Caco-2 (cell line): ENCODE data around the gene TTC27. TPM values are rescaled to one million over a fixed set of nuclear protein-coding genes. Genes with fewer than 3 reads are reported as not detected.

Experiments used
- BruUV-seq: library from RNA; stranded (reverse); fragments of 400-500 nt; replicated peaks from 2 replicates; lab custom pipeline; 2021; lab: Mats Ljungman, UMichigan
- CTCF ChIA-PET: fragments of 300-600 bp; sonication (Branson Sonifier 250); formaldehyde crosslinking; loops from one replicate; lab custom pipeline; 2022; ENCODE audit warnings: antibody characterized with exemption; lab: Charles Lee
- POLR2A ChIA-PET: fragments of 300-600 bp; sonication (Branson Sonifier 250); formaldehyde crosslinking; loops from one replicate; lab custom pipeline; 2022; ENCODE audit warnings: antibody characterized with exemption; lab: Charles Lee
- DNase-seq, 2 experiments: peaks; one replicate each; pipeline versions ENCODE4 v3.0.0 to v3.0.0-alpha.2; 2020 to 2022
- H3K27me3 ChIP-seq: replicated peaks from 2 replicates; pipeline ENCODE4 v1.6.0; 2011; ENCODE audit warnings: low read length; ENCODE audit not compliant: control insufficient read depth, insufficient read depth
- H3K36me3 ChIP-seq: 2 replicates; pipeline ENCODE4 v1.5.1; 2011; ENCODE audit warnings: low read length; ENCODE audit not compliant: control insufficient read depth, insufficient read depth
- H3K4me1 ChIP-seq: fragments of 250-450 bp; sonication (Bioruptor Pico); 2 replicates; pipeline ENCODE4 v1.5.1; 2020; ENCODE audit warnings: mild to moderate bottlenecking
- H3K4me3 ChIP-seq: 2 replicates; pipeline ENCODE4 v1.5.1; 2011; ENCODE audit warnings: low read depth, mild to moderate bottlenecking, control low read depth, low read length
- H3K9me3 ChIP-seq: fragments of 250-450 bp; sonication (Bioruptor Pico); 2 replicates; pipeline ENCODE4 v1.5.1; 2020; ENCODE audit warnings: mild to moderate bottlenecking, moderate library complexity
- H3K27ac Mint-ChIP-seq: one replicate; pipeline ENCODE4 v1.8.0; 2022; ENCODE audit warnings: mixed read lengths; ENCODE audit not compliant: unreplicated experiment
- H3K27me3 Mint-ChIP-seq: one replicate; pipeline ENCODE4 v1.8.0; 2022; ENCODE audit warnings: mixed read lengths; ENCODE audit not compliant: insufficient read depth, unreplicated experiment
- H3K36me3 Mint-ChIP-seq: one replicate; pipeline ENCODE4 v1.8.0; 2022; ENCODE audit warnings: mild to moderate bottlenecking, mixed read lengths; ENCODE audit not compliant: insufficient read depth, unreplicated experiment
- H3K4me1 Mint-ChIP-seq: one replicate; pipeline ENCODE4 v1.8.0; 2022; ENCODE audit warnings: low read depth, mixed read lengths; ENCODE audit not compliant: unreplicated experiment
- H3K4me3 Mint-ChIP-seq: one replicate; pipeline ENCODE4 v1.8.0; 2022; ENCODE audit warnings: mild to moderate bottlenecking, moderate library complexity, mixed read lengths; ENCODE audit not compliant: unreplicated experiment
- H3K9me3 Mint-ChIP-seq: one replicate; pipeline ENCODE4 v1.8.0; 2022; ENCODE audit warnings: mixed read lengths; ENCODE audit not compliant: unreplicated experiment
- CTCF ChIP-seq, 2 experiments: fragments of 200-600 bp in 1 of 2; IDR thresholded peaks; 1 replicate in 1 of 2; 2 replicates in 1 of 2; pipeline versions ENCODE4 v1.5.1 to v1.8.0; 2011 to 2022; ENCODE audit warnings: antibody characterized with exemption in 1 of 2, control low read depth in 1 of 2, inconsistent platforms in 1 of 2, low read depth in 1 of 2, low read length in 1 of 2, mild to moderate bottlenecking in 1 of 2, moderate library complexity in 1 of 2; ENCODE audit not compliant: insufficient read depth in 1 of 2, severe bottlenecking in 1 of 2, unreplicated experiment in 1 of 2
- intact Hi-C: fragments of 100-400 bp; cut with micrococcal nuclease; formaldehyde crosslinking; loops from one replicate; pipeline ENCODE4 v1.10.0; 2022; ENCODE audit not compliant: unreplicated experiment
- total RNA-seq: library from RNA; stranded (reverse); gene quantifications from 2 replicates; pipeline ENCODE4 v1.2.3, GENCODE V29; 2022

The TTC27 gene
- total RNA-seq, 1 experiment from 2014 or later, result 20.6 TPM

DNA sequence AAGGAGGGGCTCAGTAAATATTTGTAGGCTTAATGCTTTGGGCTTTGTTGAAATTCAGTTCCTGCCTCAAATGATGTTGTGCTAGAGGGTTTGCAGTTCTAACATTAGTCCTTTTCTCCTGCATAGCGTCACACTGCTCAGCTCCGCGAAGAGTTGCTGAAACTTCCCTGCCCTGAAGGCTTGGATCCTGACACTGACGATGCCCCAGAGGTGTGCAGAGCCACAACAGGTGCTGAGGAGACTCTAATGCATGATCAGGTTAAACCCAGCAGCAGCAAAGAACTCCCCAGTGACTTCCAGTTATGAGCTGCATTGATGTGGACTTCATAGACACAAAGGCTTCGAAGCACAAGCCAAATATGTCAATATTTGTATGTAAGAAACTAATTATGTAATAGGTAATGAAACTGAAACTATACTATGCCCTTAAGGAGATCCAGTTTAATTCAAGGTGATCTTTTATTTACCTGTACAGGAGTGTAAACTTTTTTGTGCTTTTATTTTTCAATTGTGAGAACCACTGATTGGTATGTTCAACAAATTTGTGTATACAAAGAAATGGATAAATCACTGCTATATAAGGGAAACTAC is 10.2 kb upstream of the TTC27 start:
- TF ChIP-seq CTCF (IDR thresholded peaks at IDR 0.05; ENCODE audit: insufficient read depth in 1 of 2, low read depth in 1 of 2, low read length in 1 of 2, severe bottlenecking in 1 of 2, unreplicated experiment in 1 of 2), result no peak
- H3K27ac Mint-ChIP-seq, result no peak overlapping the region
- no TSS peak for BruUV-seq

GRCh38 chr2:32622570-32623310 is 5.1 kb upstream of the TTC27 start:
- Mint-ChIP-seq H3K36me3 (peaks cover 29% of the 10 kb centered on the region), H3K27ac (peak overlapping the region; percentile 6), H3K4me1 (peaks cover 14% of the 10 kb centered on the region), H3K9me3 (no peaks in the 10 kb centered on the region), H3K4me3 (no peak overlapping the region), H3K27me3 (no peaks in the 10 kb centered on the region)
- Histone ChIP-seq H3K27me3 (no peaks in the 10 kb centered on the region), H3K4me1 (no peaks in the 10 kb centered on the region; the same call in 1 of the 2 replicates), H3K4me3 (no peak overlapping the region), H3K36me3 (0 out of 2 replicates have a peak, but pooled peaks cover 5% of the 10 kb centered on the region), H3K9me3 (no peaks in the 10 kb centered on the region)
- no peak for DNase-seq
- ChIA-PET CTCF (no interaction called here), POLR2A (interaction anchor here (0.6 kb wide), 1 partner anchor 345 kb away, joined by 3 read pairs; no protein-coding TSS in a partner anchor)
- no peak for TF ChIP-seq CTCF (IDR thresholded peaks at IDR 0.05; ENCODE audit: insufficient read depth in 1 of 2, low read depth in 1 of 2, low read length in 1 of 2, severe bottlenecking in 1 of 2, unreplicated experiment in 1 of 2)
- BruUV-seq, result no TSS peak
- intact Hi-C loops, result loop anchor here (10.0 kb wide), 1 partner anchor 322 kb away; the partner anchor contains the start of gene LTBP1

More for the DNA sequence above, 10.2 kb upstream of the TTC27 start:
- Mint-ChIP-seq H3K36me3 (peaks cover 45% of the 10 kb centered on the region), H3K4me3 (no peak overlapping the region), H3K9me3 (no peaks in the 10 kb centered on the region), H3K4me1 (peaks cover 11% of the 10 kb centered on the region), H3K27me3 (no peaks in the 10 kb centered on the region)
- CTCF ChIA-PET, result no interaction called here
- Histone ChIP-seq H3K27me3 (no peaks in the 10 kb centered on the region), H3K36me3 (0 out of 2 replicates have a peak, but pooled peaks cover 5% of the 10 kb centered on the region), H3K4me1 (peaks cover 2% of the 10 kb centered on the region; the same call in 1 of the 2 replicates), H3K4me3 (no peak overlapping the region), H3K9me3 (no peaks in the 10 kb centered on the region)
- no peak for DNase-seq
- intact Hi-C loops, result no loop called here
- POLR2A ChIA-PET, result no interaction called here

GRCh38 chr2:32623311-32623706 is 4.5 kb upstream of the TTC27 start:
- Mint-ChIP-seq H3K4me3 (no peak overlapping the region), H3K9me3 (no peaks in the 10 kb centered on the region), H3K36me3 (peaks cover 32% of the 10 kb centered on the region), H3K27me3 (no peaks in the 10 kb centered on the region), H3K27ac (no peak overlapping the region), H3K4me1 (peaks cover 16% of the 10 kb centered on the region)
- H3K9me3 ChIP-seq, result no peaks in the 10 kb centered on the region
- H3K27me3 ChIP-seq, result no peaks in the 10 kb centered on the region
- intact Hi-C loops, result loop anchor here (10.0 kb wide), 1 partner anchor 321 kb away; the partner anchor contains the start of gene LTBP1
- BruUV-seq, result no TSS peak
- 0 out of 2 replicates have a peak, but pooled peaks cover 5% of the 10 kb centered on the region for H3K36me3 ChIP-seq
- H3K4me1 ChIP-seq, result no peaks in the 10 kb centered on the region; the same call in 1 of the 2 replicates
- ChIA-PET POLR2A (no interaction called here), CTCF (no interaction called here)
- TF ChIP-seq CTCF (IDR thresholded peaks at IDR 0.05; ENCODE audit: insufficient read depth in 1 of 2, low read depth in 1 of 2, low read length in 1 of 2, severe bottlenecking in 1 of 2, unreplicated experiment in 1 of 2), result no peak
- H3K4me3 ChIP-seq, result no peak overlapping the region
- DNase-seq, result no peak
